Small intestine (tissue), 7 donors: ENCODE results near the gene UBE2R2. TPM values are rescaled to one million over a fixed set of nuclear protein-coding genes. Genes with fewer than 3 reads are reported as not detected.

Source experiments
- DNase-seq, 2 donors: peaks; one replicate each; pipeline versions ENCODE4 v3.0.0 to v3.0.0-alpha.2; 2013
- FAIRE-seq: peaks from 2 replicates; lab custom pipeline; 2012; peaks lifted over from hg19 to GRCh38; lab: Jason Lieb, UNC
- H3K27ac ChIP-seq, 3 donors: one replicate each; pipeline ENCODE4 v1.5.1; 2013; ENCODE audit warnings: low read length in 2 of 3, mild to moderate bottlenecking in 2 of 3, control low read depth in 1 of 3, inconsistent platforms in 1 of 3, low read depth in 1 of 3, moderate library complexity in 1 of 3
- H3K27me3 ChIP-seq, 3 donors: one replicate each; pipeline ENCODE4 v1.6.1; 2013; ENCODE audit warnings: low read length in 3 of 3, inconsistent platforms in 1 of 3; ENCODE audit not compliant: control insufficient read depth in 3 of 3, insufficient read depth in 3 of 3
- H3K36me3 ChIP-seq, 3 donors: one replicate each; pipeline ENCODE4 v1.6.1; 2013; ENCODE audit warnings: low read length in 3 of 3, inconsistent platforms in 1 of 3, low read depth in 1 of 3, mild to moderate bottlenecking in 1 of 3, moderate library complexity in 1 of 3; ENCODE audit not compliant: control insufficient read depth in 3 of 3, insufficient read depth in 2 of 3
- H3K4me1 ChIP-seq, 3 donors: one replicate each; pipeline ENCODE4 v1.6.1; 2013; ENCODE audit warnings: low read length in 2 of 3, inconsistent platforms in 1 of 3, low read depth in 1 of 3, mild to moderate bottlenecking in 1 of 3, moderate library complexity in 1 of 3; ENCODE audit not compliant: control insufficient read depth in 3 of 3, insufficient read depth in 2 of 3
- H3K4me3 ChIP-seq, 3 donors: one replicate each; pipeline ENCODE4 v1.5.1; 2013; ENCODE audit warnings: low read length in 3 of 3, control low read depth in 1 of 3, inconsistent platforms in 1 of 3, low read depth in 1 of 3, mild to moderate bottlenecking in 1 of 3, moderate library complexity in 1 of 3
- H3K9me3 ChIP-seq, 2 donors: one replicate each; pipeline ENCODE4 v1.6.1; 2013; ENCODE audit warnings: low read depth in 1 of 2, low read length in 1 of 2; ENCODE audit not compliant: control insufficient read depth in 2 of 2, insufficient read depth in 1 of 2
- WGBS, 3 donors: extraction: QIAGEN DNeasy Blood & Tissue Kit; methylation state at CpG; one replicate each; pipeline ENCODE4 v1.1.7; 2013; 5-methylcytosine and 5-hydroxymethylcytosine counted together
- polyA plus RNA-seq, 4 donors: library from polyadenylated mRNA; stranded (reverse) in 3 of 4; unstranded in 1 of 4; fragments of 200-250 nt in 3 of 4; fragments of 120-200 nt in 1 of 4; gene quantifications; one replicate each; pipeline versions ENCODE4 v1.2.1 to v1.2.3, GENCODE V29; 2013
- donor health status: healthy with polysubstance abuse.
- donor health status: control.
- donor health status: control.
- donor health status: Bipolar disorder and iron deficiency.
- donor health status: healthy.

Gene UBE2R2
- polyA plus RNA-seq, 4 donors = 22.5 to 48.2 (median 36.0) TPM

DNA sequence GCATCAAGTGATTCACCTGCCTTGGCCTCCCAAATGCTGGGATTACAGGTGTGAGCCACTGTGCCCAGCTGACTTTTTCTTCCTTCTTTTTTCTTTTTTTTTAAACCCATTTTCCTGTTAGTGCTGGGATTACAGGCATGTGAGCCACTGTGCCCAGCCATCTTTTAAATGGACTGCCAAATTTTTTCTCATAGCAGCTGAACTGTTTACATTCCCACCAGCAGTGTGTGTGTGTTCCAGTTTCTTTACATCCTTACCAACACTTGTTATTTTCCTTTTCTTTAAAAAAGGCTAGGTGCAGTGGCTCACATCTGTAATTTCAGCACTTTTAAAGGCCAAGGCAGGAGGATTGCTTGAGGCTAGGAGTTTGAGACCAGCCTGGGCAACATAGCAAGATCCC is 76.9 kb downstream of the UBE2R2 start:
- no peak for FAIRE-seq

DNA sequence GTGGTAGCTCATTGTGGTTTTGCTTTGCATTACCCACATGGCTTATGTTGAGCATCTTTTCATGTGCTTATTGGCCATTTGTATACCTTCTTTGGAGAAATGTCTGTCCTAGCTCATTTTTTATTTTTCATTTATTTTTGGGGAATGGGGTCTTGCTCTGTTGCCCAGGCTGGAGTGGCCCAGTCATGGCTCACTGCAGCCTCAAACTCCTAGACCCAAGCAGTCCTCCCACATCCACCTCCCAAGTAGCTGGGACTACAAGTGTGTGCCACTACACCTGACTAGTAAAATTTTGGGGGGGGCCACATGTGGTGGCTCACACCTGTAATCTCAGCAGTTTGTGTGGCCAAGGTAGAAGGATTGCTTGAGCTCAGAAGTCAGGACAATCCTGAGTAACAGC is 77.4 kb downstream of the UBE2R2 start:
- H3K9me3 ChIP-seq = no peaks in the 10 kb centered on the region
- no peak for DNase-seq
- no peak overlapping the region for H3K27ac ChIP-seq
- H3K36me3 ChIP-seq = peaks cover 0 to 29% (median 3%) of the 10 kb centered on the region in 3 donors
- H3K4me3 ChIP-seq = no peak overlapping the region
- no peaks in the 10 kb centered on the region for H3K27me3 ChIP-seq
- H3K4me1 ChIP-seq = no peaks in the 10 kb centered on the region
- no peak for FAIRE-seq

More for the DNA sequence above, 76.9 kb downstream of the UBE2R2 start:
- DNase-seq = no peak
- H3K4me1 ChIP-seq = no peaks in the 10 kb centered on the region
- no peak overlapping the region for H3K27ac ChIP-seq
- H3K4me3 ChIP-seq = no peak overlapping the region
- peaks cover 0 to 27% (median 3%) of the 10 kb centered on the region in 3 donors for H3K36me3 ChIP-seq
- H3K9me3 ChIP-seq = no peaks in the 10 kb centered on the region
- H3K27me3 ChIP-seq = no peaks in the 10 kb centered on the region

DNA sequence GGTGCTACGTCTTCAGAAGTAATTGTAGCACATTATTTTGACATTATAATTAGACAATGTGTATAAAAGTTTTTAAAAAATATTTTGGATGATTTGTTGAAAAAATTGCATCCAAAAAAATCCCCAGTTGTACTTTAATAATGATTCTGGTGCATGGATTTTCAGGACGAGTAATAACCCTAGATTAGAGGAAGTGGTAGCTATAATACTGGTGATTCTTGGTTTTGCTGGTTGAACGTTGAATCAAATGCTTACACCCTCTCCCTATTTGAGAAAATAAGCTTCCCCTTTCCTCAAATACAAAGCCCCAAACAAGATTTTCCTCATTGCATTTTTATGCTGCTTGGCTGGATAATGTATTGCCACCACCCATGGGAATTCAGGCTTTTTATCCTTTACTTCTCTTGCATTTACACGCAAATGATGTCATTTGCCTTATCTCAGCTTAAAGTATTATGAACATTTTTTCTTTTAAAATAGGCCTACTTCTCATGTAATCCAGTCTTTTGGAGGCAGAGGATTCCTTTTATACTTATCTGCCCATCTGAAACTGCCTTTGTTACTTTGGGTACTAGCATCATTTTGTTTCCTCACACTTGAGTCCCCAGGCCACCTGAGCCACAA is 86.3 kb downstream of the UBE2R2 start:
- Histone ChIP-seq H3K9me3 (no peaks in the 10 kb centered on the region), H3K4me3 (no peak overlapping the region), H3K36me3 (peaks cover 0 to 20% (median 6%) of the 10 kb centered on the region in 3 donors), H3K4me1 (no peaks in the 10 kb centered on the region), H3K27ac (no peak overlapping the region), H3K27me3 (no peaks in the 10 kb centered on the region)
- 75 to 78% (median 78%) methylated on average over 4 of the region's 4 CpGs for WGBS, 3 donors
- FAIRE-seq = no peak
- no peak for DNase-seq

DNA sequence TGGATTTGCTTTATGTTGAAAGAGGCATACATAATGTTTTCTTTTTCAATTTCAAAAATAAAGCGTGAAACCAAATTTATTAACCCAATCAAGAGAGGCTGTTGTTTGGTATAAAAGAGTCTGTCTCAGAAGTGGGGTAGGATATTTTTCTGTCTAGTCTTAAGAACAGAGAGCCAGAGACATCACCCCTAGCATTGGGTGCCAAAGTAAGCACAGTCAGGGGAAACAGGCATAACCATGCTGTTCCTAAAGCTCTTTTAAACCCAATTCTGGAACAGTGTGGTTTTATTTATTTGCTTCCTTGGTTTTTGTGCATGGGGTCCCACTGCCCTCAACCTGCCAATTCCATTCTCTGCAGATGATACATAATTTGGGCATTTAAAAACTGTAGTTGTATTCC is 88.2 kb downstream of the UBE2R2 start:
- Histone ChIP-seq H3K9me3 (no peaks in the 10 kb centered on the region), H3K27ac (no peak overlapping the region), H3K4me1 (no peaks in the 10 kb centered on the region), H3K36me3 (peaks cover 0 to 20% (median 6%) of the 10 kb centered on the region in 3 donors), H3K4me3 (no peak overlapping the region), H3K27me3 (no peaks in the 10 kb centered on the region)
- no peak for DNase-seq
- FAIRE-seq = no peak
- WGBS, 3 donors = 95 to 100% (median 97%) methylated on average over 1 of the region's 1 CpG

DNA sequence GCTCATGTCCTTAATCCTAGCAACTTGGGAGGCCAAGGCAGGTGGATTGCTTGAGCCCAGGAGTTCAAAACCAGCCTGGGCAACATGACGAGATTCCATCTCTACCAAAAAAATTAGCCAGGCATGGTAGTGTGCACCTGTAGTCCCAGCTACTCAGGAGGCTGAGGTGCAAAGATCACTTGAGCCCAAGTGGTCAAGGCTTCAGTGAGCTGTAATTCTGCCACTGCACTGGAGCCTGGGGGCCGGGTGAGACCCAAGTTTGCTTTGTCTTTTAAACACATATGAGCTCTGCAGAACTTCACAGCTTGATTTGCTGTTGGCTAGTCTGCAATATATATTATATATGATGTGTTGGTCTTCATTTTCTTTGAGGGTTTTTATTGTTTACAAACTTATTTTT is 89.8 kb downstream of the UBE2R2 start:
- H3K4me1 ChIP-seq = no peaks in the 10 kb centered on the region
- no peak for FAIRE-seq
- 69 to 81% (median 79%) methylated on average over 2 of the region's 2 CpGs for WGBS, 3 donors

DNA sequence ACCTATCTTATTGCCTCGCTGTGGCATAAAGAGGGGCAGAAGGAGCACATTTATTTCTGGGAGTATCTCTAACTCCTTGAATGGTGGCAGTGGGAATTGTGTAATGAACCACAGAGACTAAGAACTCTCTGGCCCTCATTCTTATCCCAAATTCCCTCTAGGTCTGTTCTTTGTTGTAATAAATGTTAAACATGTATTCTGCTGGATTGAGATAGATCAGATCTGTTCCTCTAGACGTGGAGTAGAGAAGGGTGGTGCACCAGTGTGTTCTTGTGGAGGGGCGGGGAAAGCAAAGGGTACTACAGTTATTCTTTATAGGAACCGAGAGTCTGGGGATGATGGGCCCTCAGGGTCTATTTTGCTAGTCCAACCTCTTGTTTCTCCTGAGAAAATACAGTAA is 90.4 kb downstream of the UBE2R2 start:
- Histone ChIP-seq H3K27me3 (no peaks in the 10 kb centered on the region), H3K36me3 (peaks cover 0 to 17% (median 7%) of the 10 kb centered on the region in 3 donors), H3K27ac (no peak overlapping the region), H3K9me3 (no peaks in the 10 kb centered on the region), H3K4me1 (no peaks in the 10 kb centered on the region), H3K4me3 (no peak overlapping the region)
- DNase-seq (no peak), FAIRE-seq (no peak)
- 75 to 78% (median 77%) methylated on average over 4 of the region's 4 CpGs for WGBS, 3 donors

More for the DNA sequence above, 89.8 kb downstream of the UBE2R2 start:
- H3K27ac ChIP-seq = no peak overlapping the region
- H3K36me3 ChIP-seq = peaks cover 0 to 18% (median 6%) of the 10 kb centered on the region in 3 donors
- no peaks in the 10 kb centered on the region for H3K27me3 ChIP-seq
- no peaks in the 10 kb centered on the region for H3K9me3 ChIP-seq
- no peak for DNase-seq
- no peak overlapping the region for H3K4me3 ChIP-seq

DNA sequence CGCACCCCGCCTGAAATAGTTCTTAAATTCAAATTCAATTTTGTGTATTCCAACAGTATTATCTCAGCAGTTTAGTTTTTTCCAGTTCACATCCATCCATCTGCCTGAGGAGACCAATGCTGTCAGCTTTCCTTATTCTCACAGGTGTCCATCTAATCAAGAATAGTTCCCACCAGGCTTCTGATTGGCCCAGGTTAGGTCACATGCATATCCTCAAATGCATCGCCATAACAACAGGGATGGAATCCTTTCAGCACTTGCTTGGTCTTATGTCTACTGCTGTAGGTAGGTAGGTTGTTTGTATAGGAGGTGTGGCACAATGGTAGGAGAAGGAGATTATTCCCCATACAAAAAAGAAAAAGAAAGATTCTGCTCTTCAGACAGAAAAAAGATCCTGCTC is 91.2 kb downstream of the UBE2R2 start:
- DNase-seq (no peak), FAIRE-seq (no peak)
- Histone ChIP-seq H3K9me3 (no peaks in the 10 kb centered on the region), H3K4me3 (no peak overlapping the region), H3K27ac (no peak overlapping the region), H3K27me3 (no peaks in the 10 kb centered on the region), H3K36me3 (peaks cover 0 to 24% (median 7%) of the 10 kb centered on the region in 3 donors), H3K4me1 (no peaks in the 10 kb centered on the region)
- WGBS, 3 donors = 97 to 98% (median 98%) methylated on average over 3 of the region's 3 CpGs

DNA sequence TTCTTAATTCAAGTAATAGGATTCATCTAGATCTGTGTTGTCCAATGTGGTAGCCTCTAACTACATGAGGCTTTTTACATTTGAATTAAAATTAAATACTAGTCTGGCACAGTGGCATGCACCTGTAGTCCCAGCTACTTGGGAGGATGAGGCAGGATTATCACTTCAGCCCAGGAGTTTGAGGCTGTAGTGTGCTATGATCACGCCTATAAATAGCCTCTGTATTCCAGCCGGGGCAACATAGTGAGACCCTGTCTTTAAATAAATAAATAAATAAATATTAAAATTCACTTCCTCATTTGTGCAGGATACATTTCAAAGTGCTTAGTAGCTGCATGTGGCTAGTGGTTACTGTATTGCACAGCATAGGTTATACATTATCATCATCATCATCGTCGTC is 91.8 kb downstream of the UBE2R2 start:
- Histone ChIP-seq H3K4me3 (no peak overlapping the region), H3K9me3 (no peaks in the 10 kb centered on the region), H3K27me3 (no peaks in the 10 kb centered on the region), H3K4me1 (no peaks in the 10 kb centered on the region), H3K36me3 (peaks cover 0 to 27% (median 5%) of the 10 kb centered on the region in 3 donors), H3K27ac (no peak overlapping the region)
- DNase-seq (no peak), FAIRE-seq (no peak)
- 92 to 97% (median 92%) methylated on average over 4 of the region's 4 CpGs for WGBS, 3 donors

DNA sequence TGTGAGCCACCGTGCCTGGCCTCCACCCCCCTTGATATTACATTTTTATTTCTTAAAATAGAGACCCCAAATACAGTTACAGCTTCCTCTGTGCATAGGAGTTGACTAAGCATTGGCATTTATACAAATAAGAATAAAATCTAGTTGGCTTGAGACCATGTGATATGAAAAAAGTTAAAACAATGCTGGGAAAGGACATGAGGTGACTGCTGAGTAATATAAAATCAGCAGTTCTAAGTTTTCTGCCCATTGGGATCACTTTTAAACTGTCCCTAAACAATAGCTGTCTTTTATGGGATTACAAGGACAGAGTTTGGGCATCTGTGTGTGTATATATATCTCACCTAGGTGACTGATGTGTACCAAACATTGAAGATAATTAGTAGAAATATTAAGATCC is 96.6 kb downstream of the UBE2R2 start:
- H3K9me3 ChIP-seq = no peaks in the 10 kb centered on the region
- WGBS, 3 donors = 88 to 95% (median 94%) methylated on average over 1 of the region's 1 CpG
- no peak overlapping the region for H3K4me3 ChIP-seq
- no peaks in the 10 kb centered on the region for H3K4me1 ChIP-seq
- FAIRE-seq (no peak), DNase-seq (no peak)
- H3K27ac ChIP-seq = no peak overlapping the region
- H3K27me3 ChIP-seq = no peaks in the 10 kb centered on the region
- peaks cover 3 to 49% (median 8%) of the 10 kb centered on the region in 3 donors for H3K36me3 ChIP-seq
